Nephron progenitor cell (in vitro differentiated cells): ENCODE data around the gene TAF1.
"Not testable (repeated sequence)": the region's sequence is repeated elsewhere in the genome, so short reads cannot be mapped to it uniquely, and the experiment has no call there.

Source experiments
- DNase-seq: peaks from one replicate; pipeline ENCODE4 v3.0.0; 2021
- H3K27ac Mint-ChIP-seq: 2 replicates; pipeline ENCODE4 v1.8.0; 2021; ENCODE audit warnings: mild to moderate bottlenecking, moderate library complexity, mixed read lengths
- H3K27me3 Mint-ChIP-seq: 2 replicates; pipeline ENCODE4 v1.8.0; 2021; ENCODE audit warnings: mild to moderate bottlenecking, low read depth, mixed read lengths; ENCODE audit not compliant: poor library complexity
- H3K36me3 Mint-ChIP-seq: 2 replicates; pipeline ENCODE4 v1.8.0; 2021; ENCODE audit warnings: low read depth, mixed read lengths
- H3K4me1 Mint-ChIP-seq: 2 replicates; pipeline ENCODE4 v1.8.0; 2021; ENCODE audit warnings: mixed read lengths
- H3K4me3 Mint-ChIP-seq: 2 replicates; pipeline ENCODE4 v1.8.0; 2021; ENCODE audit warnings: mild to moderate bottlenecking, moderate library complexity, mixed read lengths
- H3K9me3 Mint-ChIP-seq: 2 replicates; pipeline ENCODE4 v1.8.0; 2021; ENCODE audit warnings: mild to moderate bottlenecking, moderate library complexity, mixed read lengths
- CTCF ChIP-seq: fragments of 200-600 bp; sonication (generic); IDR thresholded peaks from 2 replicates; pipeline ENCODE4 v1.5.0; 2021; ENCODE audit warnings: antibody characterized with exemption

TAF1 gene

GRCh38 chrX:71393919-71394318 is 27.8 kb downstream of the TAF1 start:
- DNase-seq = no peak
- Mint-ChIP-seq H3K36me3 (peaks cover 80% of the 10 kb centered on the region), H3K4me1 (no peaks in the 10 kb centered on the region), H3K27me3 (peaks cover 5% of the 10 kb centered on the region), H3K4me3 (no peak overlapping the region), H3K27ac (no peak overlapping the region), H3K9me3 (peaks cover 45% of the 10 kb centered on the region)
- TF ChIP-seq CTCF = no peak

GRCh38 chrX:71396576-71396975 is 30.4 kb downstream of the TAF1 start:
- no peak for TF ChIP-seq CTCF
- Mint-ChIP-seq H3K27ac (no peak overlapping the region), H3K36me3 (peaks cover 73% of the 10 kb centered on the region), H3K4me1 (no peaks in the 10 kb centered on the region), H3K4me3 (no peak overlapping the region), H3K27me3 (peaks cover 5% of the 10 kb centered on the region), H3K9me3 (peaks cover 40% of the 10 kb centered on the region)
- no peak for DNase-seq

- Mint-ChIP-seq H3K36me3 (peaks cover 69% of the 10 kb centered on the region), H3K9me3 (peaks cover 47% of the 10 kb centered on the region), H3K27me3 (no peaks in the 10 kb centered on the region), H3K4me1 (no peaks in the 10 kb centered on the region), H3K4me3 (no peak overlapping the region), H3K27ac (no peak overlapping the region)
- DNase-seq = no peak
- no peak for TF ChIP-seq CTCF
These were observed 34.6 kb downstream of the TAF1 start for GRCh38 chrX:71400710-71401109.

DNA sequence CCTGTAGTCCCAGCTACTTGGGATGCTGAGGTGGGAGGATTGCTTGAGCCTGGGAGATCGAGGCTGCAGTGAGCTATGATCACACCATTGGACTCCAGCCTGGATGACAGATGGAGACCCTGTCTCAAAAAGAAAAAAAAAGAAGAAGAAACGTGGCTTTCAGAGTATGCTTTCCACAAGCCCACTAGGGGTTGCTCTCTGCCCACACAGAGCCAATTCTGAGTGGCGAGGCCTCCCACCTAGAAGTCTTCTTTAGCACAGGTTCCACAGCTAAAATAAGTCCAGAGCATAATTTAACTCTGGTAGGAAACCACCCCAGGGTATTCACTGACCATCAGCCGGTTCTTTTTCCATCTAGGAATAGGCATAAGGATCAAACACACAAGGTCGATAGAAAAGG is 50.1 kb downstream of the TAF1 start:
- not testable (repeated sequence) for H3K4me3 Mint-ChIP-seq, H3K4me1 Mint-ChIP-seq, H3K27me3 Mint-ChIP-seq, DNase-seq, H3K27ac Mint-ChIP-seq
- peaks cover 33% of the 10 kb centered on the region for H3K9me3 Mint-ChIP-seq
- peaks cover 36% of the 10 kb centered on the region for H3K36me3 Mint-ChIP-seq

DNA sequence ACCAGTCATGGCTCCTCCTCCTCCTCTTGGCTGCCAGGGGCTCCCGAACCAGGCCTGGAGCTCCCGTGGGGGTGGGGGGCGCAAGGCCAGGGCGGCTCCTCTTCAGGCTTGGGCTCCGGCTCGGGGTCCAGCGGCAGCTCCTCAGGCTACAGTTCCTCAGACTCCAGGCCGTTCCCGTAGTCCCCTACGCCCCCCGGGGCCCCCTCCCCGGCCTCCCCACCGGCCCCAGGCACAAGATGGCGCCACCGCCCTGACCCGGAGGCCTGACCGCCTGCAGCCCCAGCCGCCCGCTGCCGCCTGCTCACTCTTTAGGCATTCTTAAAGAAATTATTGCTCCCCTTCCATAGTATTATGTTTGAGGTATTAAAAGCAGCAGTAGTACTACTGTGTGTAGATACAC is 54.5 kb downstream of the TAF1 start:
- no peak for TF ChIP-seq CTCF
- no peak for DNase-seq
- no peak overlapping the region for H3K27ac Mint-ChIP-seq
- no peaks in the 10 kb centered on the region for H3K27me3 Mint-ChIP-seq
- H3K9me3 Mint-ChIP-seq = peaks cover 43% of the 10 kb centered on the region
- no peak overlapping the region for H3K4me3 Mint-ChIP-seq
- H3K4me1 Mint-ChIP-seq = no peaks in the 10 kb centered on the region
- peaks cover 46% of the 10 kb centered on the region for H3K36me3 Mint-ChIP-seq

DNA sequence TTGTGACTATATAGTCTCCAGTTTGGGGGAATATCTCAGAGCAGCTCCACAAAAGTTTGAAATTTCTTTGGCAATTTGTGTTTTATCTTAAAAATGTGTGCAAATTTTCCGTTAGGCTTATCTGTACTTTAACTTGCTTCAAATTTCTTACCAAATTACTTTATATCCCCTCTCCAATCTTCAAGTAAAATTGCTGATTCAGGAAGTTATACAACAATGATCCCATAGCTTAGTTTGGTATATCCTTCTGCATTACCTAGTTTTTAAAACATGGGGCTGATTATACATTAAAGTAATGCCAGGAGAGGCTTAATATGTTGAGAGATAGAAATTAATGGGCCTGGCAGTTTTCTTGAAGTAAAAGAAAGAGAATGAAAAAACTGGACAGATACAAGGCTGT is 66.6 kb downstream of the TAF1 start:
- peaks cover 41% of the 10 kb centered on the region for H3K36me3 Mint-ChIP-seq
- H3K27ac Mint-ChIP-seq = no peak overlapping the region
- H3K4me3 Mint-ChIP-seq = no peak overlapping the region
- no peak for TF ChIP-seq CTCF
- peaks cover 35% of the 10 kb centered on the region for H3K9me3 Mint-ChIP-seq
- DNase-seq = no peak
- no peaks in the 10 kb centered on the region for H3K27me3 Mint-ChIP-seq
- no peaks in the 10 kb centered on the region for H3K4me1 Mint-ChIP-seq
